Stimulated activated CD4-positive, alpha-beta T cell treated with anti-CD3 and anti-CD28 coated beads, Interleukin-1b, Interleukin-23, amount 100 ng/mL, for 48 hours (primary cell): Measurements from ENCODE around the gene AOAH.
"Not testable (repeated sequence)": the region's sequence is repeated elsewhere in the genome, so short reads cannot be mapped to it uniquely, and the experiment has no call there.

Experiments used
- DNase-seq: peaks from one replicate; pipeline ENCODE4 v3.0.0-alpha.2; 2020

AOAH gene

GRCh38 chr7:36504216-36504615, 220.1 kb downstream of the AOAH start:
- not testable (repeated sequence) for DNase-seq

GRCh38 chr7:36497775-36498174, 226.5 kb downstream of the AOAH start:
- DNase-seq = no peak

GRCh38 chr7:36497176-36497575, 227.1 kb downstream of the AOAH start:
- DNase-seq = not testable (repeated sequence)

DNA sequence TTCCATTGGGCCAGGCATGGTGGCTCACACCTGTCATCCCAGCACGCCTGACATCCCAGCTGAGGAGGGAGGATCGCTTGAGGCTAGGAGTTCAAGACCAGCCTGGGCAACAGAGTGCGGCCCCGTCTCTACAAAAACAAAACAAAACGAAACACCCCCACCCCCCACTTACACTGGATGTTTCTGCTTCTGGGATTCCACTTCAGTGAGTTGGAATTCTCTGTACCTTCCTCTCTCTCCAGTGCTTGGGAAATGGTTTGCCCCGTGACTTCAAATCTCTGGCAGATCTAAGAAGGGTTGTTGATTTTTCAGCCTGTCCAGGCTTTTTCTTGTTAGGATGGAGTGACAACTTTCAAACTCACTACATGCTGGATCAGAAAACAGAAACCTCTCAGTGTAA, 227.7 kb downstream of the AOAH start:
- no peak for DNase-seq

DNA sequence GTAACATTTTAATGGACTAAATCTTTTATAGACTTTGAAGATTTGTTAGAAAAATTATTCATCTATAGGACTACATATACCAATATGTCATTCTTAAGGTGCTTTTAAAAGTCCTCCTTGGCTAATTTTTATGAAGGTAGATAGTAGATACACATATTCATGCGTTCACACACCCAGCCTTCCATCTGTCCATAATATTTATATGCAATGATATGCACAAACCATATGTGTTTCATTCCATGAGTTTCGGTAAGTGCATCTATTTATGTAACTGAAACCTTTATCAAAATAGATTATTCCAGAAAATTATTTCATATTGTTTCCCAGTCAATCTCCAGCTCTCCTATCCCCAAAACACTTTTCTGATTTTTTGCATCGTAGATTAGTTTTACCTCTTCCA, 233.0 kb downstream of the AOAH start:
- no peak for DNase-seq

DNA sequence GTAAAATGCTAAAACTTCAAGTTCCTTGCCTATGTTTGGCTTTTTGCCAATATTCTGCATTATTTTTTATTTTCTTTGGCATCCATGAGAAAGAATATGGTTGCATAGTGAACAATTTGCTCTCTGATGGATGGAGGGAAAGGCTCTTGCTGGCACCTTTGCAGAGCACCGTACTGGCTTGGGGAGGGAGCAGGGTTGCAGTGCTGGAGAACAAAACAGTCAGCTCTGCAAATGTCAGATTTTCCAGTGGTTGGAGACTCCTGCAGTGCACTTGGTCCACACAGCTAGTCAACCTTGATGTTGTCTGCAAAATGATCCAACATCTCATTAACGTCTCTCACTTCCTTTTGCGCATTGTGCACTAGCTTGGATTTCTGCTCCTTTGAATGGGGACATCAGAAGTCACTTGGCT, 233.9 kb downstream of the AOAH start:
- no peak for DNase-seq

GRCh38 chr7:36488672-36489071, 235.6 kb downstream of the AOAH start:
- not testable (repeated sequence) for DNase-seq

- no peak for DNase-seq
Observed at GRCh38 chr7:36487756-36488336, 236.4 kb downstream of the AOAH start.

DNA sequence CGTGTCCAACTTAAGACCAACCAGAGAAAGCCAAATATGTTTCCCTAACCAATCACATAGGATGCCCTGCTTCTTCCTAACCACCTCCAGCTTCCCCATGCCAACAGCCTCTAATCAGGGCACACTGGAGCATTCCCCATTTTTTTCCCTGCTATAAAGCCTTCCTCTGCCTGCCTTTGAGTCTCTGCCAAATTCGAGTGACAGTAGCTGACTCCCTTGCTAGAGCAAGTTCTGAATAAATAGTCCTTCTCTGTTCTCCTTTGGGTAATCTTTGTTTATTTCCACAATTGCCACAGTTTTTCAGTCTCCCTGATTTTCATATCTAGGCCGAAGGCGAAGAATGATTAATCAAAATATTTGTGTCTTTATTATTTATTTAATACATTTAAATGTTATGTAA, 238.0 kb downstream of the AOAH start:
- no peak for DNase-seq

- DNase-seq = no peak
Observed at GRCh38 chr7:36484265-36484664, 240.0 kb downstream of the AOAH start.

DNA sequence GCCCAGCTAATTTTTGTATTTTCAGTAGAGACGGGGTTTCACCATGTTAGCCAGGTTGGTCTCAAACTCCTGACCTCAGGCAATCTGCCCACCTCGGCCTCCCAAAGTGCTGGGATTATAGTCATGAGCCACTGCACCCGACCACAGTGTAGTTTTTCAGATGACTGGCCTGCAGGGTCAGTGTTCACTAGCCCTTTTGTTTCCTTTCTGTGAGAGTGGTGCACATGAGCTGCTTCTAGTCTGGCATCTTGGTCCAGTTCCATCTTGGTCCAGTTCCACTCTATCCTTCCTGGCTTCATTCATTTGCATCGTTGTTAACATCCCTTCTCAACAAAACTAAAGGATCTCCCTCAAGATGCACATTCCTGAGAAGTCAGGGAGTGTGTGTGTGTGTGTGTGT, 240.4 kb downstream of the AOAH start:
- DNase-seq = not testable (repeated sequence)

DNA sequence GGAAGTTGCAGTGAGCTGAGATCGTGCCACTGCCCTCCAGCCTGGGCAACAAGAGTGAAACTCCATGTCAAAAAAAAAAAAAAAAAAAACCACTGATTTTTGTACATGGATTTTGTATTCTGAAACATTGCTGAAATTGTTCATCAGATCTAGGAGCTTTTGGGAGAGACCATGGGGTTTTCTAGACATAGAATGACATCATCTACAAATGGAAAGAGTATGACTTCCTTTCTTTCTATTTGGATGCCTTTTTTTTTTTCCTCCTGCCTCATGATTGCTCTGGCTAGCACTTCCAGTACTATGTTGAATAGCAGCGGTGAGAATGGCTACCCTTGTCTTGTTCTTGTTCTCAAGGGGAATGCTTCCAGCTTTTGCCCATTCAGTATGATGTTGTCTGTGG, 245.5 kb downstream of the AOAH start:
- DNase-seq = no peak

DNA sequence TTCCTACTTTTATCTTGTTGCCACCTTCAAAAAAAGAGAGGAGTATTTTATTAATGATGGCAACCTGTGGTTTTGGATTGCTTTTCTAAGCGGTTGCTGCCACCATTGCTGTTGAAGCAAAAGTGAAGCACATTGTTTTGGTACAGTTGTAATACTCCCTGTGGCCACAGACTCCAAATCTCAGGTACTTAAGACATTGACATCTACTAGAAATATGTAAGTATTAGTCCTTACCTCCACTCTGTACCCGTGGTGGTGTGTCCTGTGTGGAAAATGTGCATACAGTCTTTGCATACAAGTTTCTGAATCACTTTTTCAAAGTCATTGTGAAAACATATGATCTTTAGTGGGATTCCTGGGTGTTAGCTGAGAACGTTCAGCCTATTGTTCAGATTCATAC, 248.9 kb downstream of the AOAH start:
- DNase-seq = peak; percentile 37

DNA sequence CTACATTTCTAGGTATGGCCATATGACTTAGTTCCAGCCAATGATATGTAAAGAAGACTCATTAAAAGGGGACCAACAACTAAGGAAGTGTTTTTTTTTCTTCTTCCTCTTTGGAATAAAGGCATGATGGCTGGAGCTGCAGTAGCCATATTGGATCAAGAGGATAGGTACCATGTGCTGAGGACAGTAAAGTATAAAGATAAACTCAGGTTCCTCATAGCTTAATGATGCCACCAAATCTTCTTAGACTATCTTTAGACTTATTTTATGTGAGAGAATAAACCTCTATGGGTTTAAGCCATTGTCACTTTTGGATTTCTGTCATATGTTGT, 249.3 kb downstream of the AOAH start:
- DNase-seq = no peak

DNA sequence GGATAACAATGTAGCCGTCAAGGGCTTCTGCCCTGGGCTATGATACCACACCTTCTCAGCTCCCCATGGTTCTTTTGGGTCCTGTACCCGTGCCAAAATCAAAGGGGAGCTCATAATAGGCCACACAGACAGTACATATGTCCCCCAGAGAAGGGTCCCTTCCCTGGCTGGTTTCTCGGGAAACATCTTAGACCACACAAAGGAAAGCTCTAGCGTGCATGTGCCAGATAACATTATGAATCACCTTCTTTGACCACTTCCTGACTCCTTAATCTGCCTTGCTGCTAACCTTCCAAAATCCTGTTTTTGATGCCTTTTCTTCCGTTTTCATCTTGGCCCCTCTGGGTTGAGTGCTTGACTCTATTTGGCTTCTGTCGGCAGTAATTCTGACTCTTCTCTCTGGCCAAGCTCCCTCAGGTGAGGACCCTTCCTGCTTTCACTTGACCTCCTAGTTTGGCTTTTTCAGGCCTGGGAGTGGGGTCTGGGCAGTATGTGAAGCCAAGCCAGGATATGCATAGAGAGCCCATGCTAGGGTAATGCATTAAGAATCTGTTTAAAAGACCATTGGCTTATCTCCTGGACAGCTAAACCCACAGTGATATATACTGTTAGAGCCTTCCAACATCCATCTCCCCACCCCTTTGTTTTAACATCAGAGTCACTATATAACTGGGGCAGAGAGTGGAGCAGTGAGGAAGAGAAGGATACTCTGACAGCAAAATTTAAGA, 249.8 kb downstream of the AOAH start:
- DNase-seq = no peak

DNA sequence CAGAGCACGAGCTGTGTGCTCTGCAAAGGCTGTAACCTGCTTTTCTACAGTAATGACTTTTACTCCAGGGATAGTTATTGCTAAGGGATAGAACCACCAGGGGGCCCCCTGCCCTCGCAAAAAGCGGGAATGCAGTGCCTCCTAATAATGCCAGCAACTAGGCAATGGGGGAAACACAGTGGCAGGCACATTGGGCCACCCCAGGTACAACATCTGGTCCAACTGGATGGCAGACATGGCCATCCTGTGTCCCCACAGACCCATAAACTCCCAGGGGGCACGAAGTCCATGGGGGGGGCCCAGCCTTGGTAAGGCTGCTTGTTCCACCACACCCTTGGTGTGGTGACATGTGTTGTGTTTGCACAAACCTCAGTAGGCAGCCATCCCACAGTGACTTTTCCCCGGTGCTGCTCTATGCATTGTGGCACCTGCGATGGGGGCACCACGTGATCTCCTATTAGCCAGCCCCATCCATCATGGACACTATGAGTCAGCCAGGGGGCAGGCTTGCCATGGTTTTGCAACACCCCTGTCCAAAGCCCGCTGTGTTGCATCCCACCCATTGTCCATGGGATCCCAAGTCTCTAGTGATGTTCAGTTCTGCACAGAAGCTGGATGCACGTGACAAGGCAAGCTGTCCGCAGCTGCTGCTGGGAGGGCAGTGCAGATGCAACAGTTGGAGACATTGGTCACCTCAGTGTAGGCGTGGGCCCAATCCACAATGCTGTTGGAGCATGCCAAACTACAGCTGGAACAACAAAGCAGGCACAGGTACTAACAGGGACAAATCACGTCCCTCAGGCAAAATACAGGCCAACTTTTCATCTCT, 250.6 kb downstream of the AOAH start:
- peak; percentile 27 for DNase-seq

GRCh38 chr7:36472141-36472729, 252.1 kb downstream of the AOAH start:
- DNase-seq = no peak

DNA sequence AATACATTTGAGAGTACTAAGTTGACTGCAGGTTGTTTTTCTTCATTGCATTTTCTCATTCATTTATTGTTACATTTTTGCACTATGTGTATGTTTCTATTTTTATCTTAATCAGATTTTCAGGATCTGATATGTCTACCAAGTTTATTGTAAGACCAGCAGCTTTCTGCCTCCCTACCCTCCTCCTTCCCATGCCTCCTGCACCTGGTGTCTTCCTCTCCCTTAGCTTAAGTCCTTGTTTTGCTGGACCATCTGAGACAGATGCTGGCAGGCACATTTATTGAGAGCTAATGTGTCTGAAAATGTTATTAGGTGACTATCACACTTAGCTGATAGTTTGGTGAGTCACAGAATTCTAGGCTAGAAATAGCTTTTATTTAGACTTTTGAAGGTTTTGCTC, 255.1 kb downstream of the AOAH start:
- no peak for DNase-seq

GRCh38 chr7:36468370-36469101, 255.8 kb downstream of the AOAH start:
- no peak for DNase-seq

DNA sequence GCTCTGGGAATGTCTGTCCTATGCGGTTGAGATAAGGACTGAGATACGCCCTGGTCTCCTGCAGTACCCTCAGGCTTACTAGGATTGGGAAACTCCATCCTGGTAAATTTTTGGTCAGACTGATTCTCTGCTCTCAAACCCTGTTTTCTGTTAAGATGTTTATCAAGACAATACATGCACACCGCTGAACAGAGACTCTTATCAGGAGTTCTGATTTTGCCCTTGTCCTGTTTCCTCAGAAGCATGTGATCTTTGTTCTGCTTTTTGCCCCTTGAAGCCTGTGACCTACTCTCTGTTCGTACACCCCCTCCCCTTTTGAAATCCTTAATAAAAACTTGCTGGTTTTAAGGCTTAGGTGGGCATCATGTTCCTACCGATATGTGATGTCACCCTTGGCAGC, 258.3 kb downstream of the AOAH start:
- not testable (repeated sequence) for DNase-seq

DNA sequence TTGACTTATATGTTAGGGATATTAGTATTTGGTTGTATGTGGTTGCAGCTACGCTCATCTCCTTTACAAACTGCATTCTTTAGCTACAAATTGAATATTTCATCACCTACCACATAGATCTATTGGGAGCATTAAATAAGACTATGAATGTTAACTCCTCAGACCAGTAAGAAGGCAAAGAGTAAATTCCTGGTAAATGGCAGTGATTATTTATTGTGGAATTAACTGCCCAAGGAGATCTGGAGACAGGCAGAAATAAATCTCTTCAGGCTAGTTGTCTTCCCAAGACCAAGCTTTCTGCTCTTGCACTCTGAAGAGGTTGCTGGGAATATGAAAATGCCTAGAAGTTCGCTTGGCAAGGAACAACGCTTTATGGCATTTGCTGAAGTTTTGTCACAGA, 260.0 kb downstream of the AOAH start:
- no peak for DNase-seq
